ENCODE data around the gene NRXN3. TPM values are rescaled to one million over a fixed set of nuclear protein-coding genes. Genes with fewer than 3 reads are reported as not detected.

Gene NRXN3
- total RNA-seq, 1 experiment from 2014 or later, result not detected

GRCh38 chr14:79284621-79285020 is 1114.4 kb downstream of the NRXN3 start:
- CTCF ChIA-PET, result no interaction called here
- in situ Hi-C loops (cut with HindIII; ENCODE audit: low pct_unique_long_range_greater_than_20kb, low sequenced_read_pairs) (no loop called here), intact Hi-C loops (cut with micrococcal nuclease; ENCODE audit: unreplicated experiment) (no loop called here)
- H3K9me3 ChIP-seq (ENCODE audit: control insufficient read depth, insufficient read depth, low read depth, low read length), result no peaks in the 10 kb centered on the region
- no peaks in the 10 kb centered on the region for H3K4me1 ChIP-seq (ENCODE audit: control insufficient read depth, insufficient read depth, low read length)
- POLR2A ChIA-PET, result no interaction called here
- BruUV-seq (replicated peaks), result no TSS peak
- H3K36me3 ChIP-seq (ENCODE audit: control insufficient read depth, insufficient read depth, low read length), result no peaks in the 10 kb centered on the region
- no peak for DNase-seq (ENCODE audit: low read depth, low spot score)
- H3K27ac ChIP-seq (ENCODE audit: low read length), result no peak overlapping the region
- H3K27me3 ChIP-seq (ENCODE audit: control insufficient read depth, insufficient read depth, low read length), result no peaks in the 10 kb centered on the region; the same call in 1 of the 2 replicates
- H3K4me3 ChIP-seq (ENCODE audit: low read depth in 2 of 2, low read length in 2 of 2), result no peak overlapping the region
- TF ChIP-seq CTCF (IDR thresholded peaks at IDR 0.05) (no peak), POLR2AphosphoS5 (IDR thresholded peaks at IDR 0.05; ENCODE audit: low read depth, low read length) (no peak), SIN3A (IDR thresholded peaks at IDR 0.05; ENCODE audit: borderline replicate concordance, insufficient read depth, low read depth, low read length) (no peak), TCF7L2 (IDR thresholded peaks at IDR 0.05; ENCODE audit: low read depth, low read length) (no peak)
- TF ChIP-seq, protein P1, sequence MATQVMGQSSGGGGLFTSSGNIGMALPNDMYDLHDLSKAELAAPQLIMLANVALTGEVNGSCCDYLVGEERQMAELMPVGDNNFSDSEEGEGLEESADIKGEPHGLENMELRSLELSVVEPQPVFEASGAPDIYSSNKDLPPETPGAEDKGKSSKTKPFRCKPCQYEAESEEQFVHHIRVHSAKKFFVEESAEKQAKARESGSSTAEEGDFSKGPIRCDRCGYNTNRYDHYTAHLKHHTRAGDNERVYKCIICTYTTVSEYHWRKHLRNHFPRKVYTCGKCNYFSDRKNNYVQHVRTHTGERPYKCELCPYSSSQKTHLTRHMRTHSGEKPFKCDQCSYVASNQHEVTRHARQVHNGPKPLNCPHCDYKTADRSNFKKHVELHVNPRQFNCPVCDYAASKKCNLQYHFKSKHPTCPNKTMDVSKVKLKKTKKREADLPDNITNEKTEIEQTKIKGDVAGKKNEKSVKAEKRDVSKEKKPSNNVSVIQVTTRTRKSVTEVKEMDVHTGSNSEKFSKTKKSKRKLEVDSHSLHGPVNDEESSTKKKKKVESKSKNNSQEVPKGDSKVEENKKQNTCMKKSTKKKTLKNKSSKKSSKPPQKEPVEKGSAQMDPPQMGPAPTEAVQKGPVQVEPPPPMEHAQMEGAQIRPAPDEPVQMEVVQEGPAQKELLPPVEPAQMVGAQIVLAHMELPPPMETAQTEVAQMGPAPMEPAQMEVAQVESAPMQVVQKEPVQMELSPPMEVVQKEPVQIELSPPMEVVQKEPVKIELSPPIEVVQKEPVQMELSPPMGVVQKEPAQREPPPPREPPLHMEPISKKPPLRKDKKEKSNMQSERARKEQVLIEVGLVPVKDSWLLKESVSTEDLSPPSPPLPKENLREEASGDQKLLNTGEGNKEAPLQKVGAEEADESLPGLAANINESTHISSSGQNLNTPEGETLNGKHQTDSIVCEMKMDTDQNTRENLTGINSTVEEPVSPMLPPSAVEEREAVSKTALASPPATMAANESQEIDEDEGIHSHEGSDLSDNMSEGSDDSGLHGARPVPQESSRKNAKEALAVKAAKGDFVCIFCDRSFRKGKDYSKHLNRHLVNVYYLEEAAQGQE (IDR thresholded peaks at IDR 0.05; ENCODE audit: insufficient read depth in 1 of 2, low read depth in 2 of 2, low read length in 1 of 2), result no peak
- no peak for ATAC-seq

GRCh38 chr14:79285263-79285662 is 1115.1 kb downstream of the NRXN3 start:
- DNase-seq (ENCODE audit: low read depth, low spot score) (no peak), ATAC-seq (no peak)
- no peaks in the 10 kb centered on the region for H3K4me1 ChIP-seq (ENCODE audit: control insufficient read depth, insufficient read depth, low read length)
- ChIA-PET CTCF (no interaction called here), POLR2A (no interaction called here)
- H3K36me3 ChIP-seq (ENCODE audit: control insufficient read depth, insufficient read depth, low read length), result no peaks in the 10 kb centered on the region
- no TSS peak for BruUV-seq (replicated peaks)
- intact Hi-C loops (cut with micrococcal nuclease; ENCODE audit: unreplicated experiment), result no loop called here
- H3K4me3 ChIP-seq (ENCODE audit: low read depth in 2 of 2, low read length in 2 of 2), result no peak overlapping the region
- TF ChIP-seq, protein P1 (IDR thresholded peaks at IDR 0.05; ENCODE audit: insufficient read depth in 1 of 2, low read depth in 2 of 2, low read length in 1 of 2), result no peak
- TF ChIP-seq TCF7L2 (IDR thresholded peaks at IDR 0.05; ENCODE audit: low read depth, low read length), result no peak
- no peak for TF ChIP-seq CTCF (IDR thresholded peaks at IDR 0.05)
- no peak for TF ChIP-seq POLR2AphosphoS5 (IDR thresholded peaks at IDR 0.05; ENCODE audit: low read depth, low read length)
- no peak for TF ChIP-seq SIN3A (IDR thresholded peaks at IDR 0.05; ENCODE audit: borderline replicate concordance, insufficient read depth, low read depth, low read length)
- no peak overlapping the region for H3K27ac ChIP-seq (ENCODE audit: low read length)
- in situ Hi-C loops (cut with HindIII; ENCODE audit: low pct_unique_long_range_greater_than_20kb, low sequenced_read_pairs), result no loop called here
- no peaks in the 10 kb centered on the region; the same call in 1 of the 2 replicates for H3K27me3 ChIP-seq (ENCODE audit: control insufficient read depth, insufficient read depth, low read length)
- no peaks in the 10 kb centered on the region for H3K9me3 ChIP-seq (ENCODE audit: control insufficient read depth, insufficient read depth, low read depth, low read length)

Data from Panc1 (cell line).